Jurkat, Clone E6-1 (cell line): ENCODE measurements around the gene TIE1.

Experiments
- DNase-seq: peaks from one replicate; pipeline ENCODE4 v3.0.0-alpha.2; 2011; ENCODE audit warnings: low read depth, low spot score
- H3K4me3 ChIP-seq: 2 replicates; pipeline ENCODE4 v1.5.1; 2011; ENCODE audit warnings: mild to moderate bottlenecking, low read length, control low read depth, moderate library complexity

The TIE1 gene

DNA sequence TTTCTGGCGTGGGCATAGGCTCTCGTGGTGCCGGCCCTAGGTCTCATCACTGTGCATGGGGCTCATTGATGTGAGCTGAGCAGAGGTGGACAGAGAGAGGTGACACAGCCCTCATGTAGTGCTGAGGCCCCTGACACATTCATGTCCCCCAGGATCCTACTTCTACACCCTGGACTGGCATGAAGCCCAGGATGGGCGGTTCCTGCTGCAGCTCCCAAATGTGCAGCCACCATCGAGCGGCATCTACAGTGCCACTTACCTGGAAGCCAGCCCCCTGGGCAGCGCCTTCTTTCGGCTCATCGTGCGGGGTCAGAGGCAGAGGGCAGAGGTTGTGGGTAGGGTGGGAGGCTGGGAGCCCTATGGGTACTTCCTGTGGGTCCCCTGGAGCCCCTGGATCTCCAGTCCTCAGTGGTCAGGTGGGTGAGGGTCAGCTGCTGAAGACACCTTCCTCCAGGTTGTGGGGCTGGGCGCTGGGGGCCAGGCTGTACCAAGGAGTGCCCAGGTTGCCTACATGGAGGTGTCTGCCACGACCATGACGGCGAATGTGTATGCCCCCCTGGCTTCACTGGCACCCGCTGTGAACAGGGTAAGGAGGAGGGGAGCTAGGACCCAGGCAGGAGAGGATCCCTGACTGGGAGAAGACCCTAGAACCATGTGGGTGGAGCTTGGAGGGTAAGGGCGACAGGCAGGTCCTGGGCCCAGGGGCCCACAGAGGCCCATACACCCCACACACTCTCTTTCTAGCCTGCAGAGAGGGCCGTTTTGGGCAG lies 6.1 kb downstream of the TIE1 start:
- no peak for DNase-seq
- H3K4me3 ChIP-seq: no peak overlapping the region

DNA sequence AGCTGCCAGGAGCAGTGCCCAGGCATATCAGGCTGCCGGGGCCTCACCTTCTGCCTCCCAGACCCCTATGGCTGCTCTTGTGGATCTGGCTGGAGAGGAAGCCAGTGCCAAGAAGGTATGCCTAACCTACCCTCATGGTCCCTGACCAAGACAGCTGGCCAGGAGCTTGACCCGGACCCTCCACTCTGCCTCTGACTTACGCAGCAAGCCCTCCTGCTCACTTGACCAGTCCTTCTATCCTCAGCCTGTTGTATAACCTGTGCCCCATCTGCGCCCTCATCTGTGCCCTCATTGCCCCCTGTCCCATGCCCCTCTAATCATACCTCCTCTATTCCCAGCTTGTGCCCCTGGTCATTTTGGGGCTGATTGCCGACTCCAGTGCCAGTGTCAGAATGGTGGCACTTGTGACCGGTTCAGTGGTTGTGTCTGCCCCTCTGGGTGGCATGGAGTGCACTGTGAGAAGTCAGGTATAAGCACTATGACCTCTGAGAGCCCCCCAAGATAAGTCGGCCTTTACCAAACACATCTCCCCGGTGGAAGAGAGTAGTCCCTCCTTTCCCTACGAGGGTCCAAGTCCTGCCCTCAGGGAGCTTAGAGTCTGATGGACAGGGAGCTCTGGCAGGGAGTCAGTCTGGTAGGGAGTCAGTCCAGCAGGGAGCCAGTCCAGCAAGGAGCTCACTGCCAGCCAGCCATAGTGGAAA lies 6.8 kb downstream of the TIE1 start:
- H3K4me3 ChIP-seq: no peak overlapping the region
- no peak for DNase-seq

DNA sequence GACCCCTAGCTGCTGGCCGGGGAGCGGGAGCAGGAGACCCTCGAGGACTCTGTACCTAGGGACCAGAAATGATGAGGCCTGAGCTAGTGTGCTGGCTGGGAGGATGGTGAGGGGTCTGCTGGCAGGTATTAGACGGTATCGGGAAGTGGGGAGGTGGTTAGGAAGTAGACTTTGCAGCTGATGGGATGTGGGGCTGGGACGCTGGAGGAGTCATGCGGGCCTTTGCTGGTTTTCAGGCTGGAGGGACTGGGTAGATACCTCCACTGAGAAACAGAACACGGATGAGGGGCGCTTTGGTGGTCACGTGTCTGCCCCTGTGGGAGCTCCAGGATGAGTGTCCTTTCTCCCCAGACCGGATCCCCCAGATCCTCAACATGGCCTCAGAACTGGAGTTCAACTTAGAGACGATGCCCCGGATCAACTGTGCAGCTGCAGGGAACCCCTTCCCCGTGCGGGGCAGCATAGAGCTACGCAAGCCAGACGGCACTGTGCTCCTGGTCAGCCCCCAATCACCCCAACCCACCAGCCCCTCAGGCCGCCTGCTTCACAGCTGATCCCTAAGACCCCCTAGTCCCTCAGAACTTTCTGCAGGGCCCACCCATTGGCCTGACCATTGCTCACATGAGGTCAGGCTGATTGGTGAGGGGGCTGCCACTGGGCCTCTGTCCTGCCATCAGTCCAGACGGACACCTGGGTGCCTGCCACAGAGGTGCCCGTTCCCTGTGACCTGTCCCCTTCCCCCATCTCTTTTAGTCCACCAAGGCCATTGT lies 8.0 kb downstream of the TIE1 start:
- no peak for DNase-seq
- H3K4me3 ChIP-seq: no peak overlapping the region

DNA sequence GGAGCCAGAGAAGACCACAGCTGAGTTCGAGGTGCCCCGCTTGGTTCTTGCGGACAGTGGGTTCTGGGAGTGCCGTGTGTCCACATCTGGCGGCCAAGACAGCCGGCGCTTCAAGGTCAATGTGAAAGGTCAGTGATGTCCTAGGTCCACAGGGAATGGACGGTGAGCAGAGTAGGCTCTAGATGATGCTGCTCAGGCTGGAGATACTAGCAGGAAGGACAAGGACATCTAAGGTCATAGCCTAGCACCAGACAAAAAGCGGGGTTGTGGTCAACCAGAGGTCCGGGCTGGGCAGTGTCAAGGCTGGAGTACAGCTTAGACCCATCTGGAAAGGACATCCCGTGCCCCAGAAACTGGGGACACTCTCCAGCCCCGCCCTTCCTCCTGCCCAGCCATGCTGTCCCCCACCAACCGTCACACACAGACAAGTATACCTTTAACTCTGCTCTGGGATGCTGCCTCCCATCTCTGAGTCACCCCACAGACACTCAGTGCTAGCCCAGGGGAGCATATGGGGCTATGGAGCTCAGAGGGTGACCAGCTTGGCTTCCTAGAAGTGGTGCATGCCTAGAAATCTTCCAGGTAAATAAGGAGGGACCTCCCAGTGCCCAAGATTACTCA lies 8.7 kb downstream of the TIE1 start:
- no peak for DNase-seq

DNA sequence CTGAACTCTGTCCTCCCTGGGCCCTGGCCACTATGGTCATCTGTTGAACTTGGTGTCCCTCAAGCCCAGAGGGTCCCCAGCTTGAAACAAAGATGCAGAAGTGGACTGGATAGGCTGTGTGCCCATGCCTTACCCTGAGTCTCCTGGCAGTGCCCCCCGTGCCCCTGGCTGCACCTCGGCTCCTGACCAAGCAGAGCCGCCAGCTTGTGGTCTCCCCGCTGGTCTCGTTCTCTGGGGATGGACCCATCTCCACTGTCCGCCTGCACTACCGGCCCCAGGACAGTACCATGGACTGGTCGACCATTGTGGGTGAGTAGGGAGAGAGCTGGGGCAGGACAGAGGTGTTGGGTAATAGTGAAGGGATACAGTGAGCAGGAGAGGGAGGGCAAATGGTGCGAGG lies 10.7 kb downstream of the TIE1 start:
- DNase-seq: no peak
- H3K4me3 ChIP-seq: no peak overlapping the region

More for the DNA sequence above, 8.7 kb downstream of the TIE1 start:
- no peak overlapping the region for H3K4me3 ChIP-seq

DNA sequence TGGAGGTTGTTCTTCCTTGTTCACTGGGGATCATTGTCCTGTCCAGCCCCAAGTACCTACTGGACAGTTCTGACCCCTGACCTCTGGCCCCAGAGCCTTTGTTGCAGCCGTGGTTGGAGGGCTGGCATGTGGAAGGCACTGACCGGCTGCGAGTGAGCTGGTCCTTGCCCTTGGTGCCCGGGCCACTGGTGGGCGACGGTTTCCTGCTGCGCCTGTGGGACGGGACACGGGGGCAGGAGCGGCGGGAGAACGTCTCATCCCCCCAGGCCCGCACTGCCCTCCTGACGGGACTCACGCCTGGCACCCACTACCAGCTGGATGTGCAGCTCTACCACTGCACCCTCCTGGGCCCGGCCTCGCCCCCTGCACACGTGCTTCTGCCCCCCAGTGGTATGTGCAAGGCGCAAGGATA lies 11.4 kb downstream of the TIE1 start:
- H3K4me3 ChIP-seq: no peak overlapping the region
- DNase-seq: no peak

DNA sequence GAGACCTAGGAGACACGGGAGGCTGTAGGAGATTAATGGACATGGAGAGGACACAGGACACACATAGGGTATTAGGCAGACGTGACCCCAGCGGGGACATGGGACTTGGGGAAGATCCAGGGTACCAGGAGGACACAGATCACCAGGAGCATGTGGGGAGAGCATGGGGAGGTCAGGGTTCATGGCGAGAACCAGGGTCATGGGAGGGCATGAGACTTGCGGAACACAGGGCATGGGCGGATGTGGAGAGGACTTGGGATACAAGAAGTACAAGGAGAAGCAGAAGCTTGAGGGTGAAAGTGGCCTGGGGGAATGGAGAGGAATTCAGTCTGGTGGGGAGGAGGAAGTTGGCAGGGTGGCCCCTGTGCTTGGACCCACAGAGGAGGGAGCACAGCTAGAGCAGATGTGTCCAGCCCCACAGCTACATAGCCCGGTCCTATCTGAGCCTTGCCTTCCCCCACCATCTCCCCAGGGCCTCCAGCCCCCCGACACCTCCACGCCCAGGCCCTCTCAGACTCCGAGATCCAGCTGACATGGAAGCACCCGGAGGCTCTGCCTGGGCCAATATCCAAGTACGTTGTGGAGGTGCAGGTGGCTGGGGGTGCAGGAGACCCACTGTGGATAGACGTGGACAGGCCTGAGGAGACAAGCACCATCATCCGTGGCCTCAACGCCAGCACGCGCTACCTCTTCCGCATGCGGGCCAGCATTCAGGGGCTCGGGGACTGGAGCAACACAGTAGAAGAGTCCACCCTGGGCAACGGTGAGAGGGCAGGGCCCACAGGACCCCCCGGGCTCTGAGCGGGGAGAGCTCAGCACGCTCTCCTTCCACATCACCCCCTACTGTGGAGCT lies 12.1 kb downstream of the TIE1 start:
- H3K4me3 ChIP-seq: no peak overlapping the region
- no peak for DNase-seq

DNA sequence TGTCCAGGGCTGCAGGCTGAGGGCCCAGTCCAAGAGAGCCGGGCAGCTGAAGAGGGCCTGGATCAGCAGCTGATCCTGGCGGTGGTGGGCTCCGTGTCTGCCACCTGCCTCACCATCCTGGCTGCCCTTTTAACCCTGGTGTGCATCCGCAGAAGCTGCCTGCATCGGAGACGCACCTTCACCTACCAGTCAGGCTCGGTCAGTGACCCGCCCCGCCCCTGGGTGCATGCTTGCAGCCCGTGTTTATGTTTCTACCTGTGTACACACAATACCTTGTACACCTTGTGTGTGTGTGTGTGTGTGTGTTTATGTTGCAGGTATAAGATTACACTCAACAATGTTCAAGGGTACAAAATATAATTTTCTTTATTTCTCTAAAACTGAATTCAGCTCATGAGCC lies 13.0 kb downstream of the TIE1 start:
- H3K4me3 ChIP-seq: no peak overlapping the region
- no peak for DNase-seq

DNA sequence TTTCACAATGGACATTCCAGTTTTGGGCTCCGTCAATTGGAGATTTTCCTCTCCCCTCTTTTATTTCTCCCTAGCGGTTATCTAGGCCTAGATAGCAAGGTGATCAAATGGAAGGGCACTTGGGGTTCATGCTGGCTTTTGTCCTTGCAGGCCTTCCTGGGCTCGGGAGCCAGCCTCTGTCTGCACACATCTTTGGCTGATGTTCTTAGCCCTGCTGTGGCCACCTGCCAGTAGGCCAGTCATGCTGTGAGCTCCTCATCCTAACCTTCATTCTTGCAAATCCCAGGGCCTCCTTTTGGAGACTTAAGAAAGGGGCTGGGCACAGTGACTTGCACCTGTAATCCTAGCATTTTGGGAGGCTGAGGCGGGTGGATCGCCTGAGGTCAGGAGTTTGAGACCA lies 13.5 kb downstream of the TIE1 start:
- DNase-seq: no peak
- H3K4me3 ChIP-seq: no peak overlapping the region

DNA sequence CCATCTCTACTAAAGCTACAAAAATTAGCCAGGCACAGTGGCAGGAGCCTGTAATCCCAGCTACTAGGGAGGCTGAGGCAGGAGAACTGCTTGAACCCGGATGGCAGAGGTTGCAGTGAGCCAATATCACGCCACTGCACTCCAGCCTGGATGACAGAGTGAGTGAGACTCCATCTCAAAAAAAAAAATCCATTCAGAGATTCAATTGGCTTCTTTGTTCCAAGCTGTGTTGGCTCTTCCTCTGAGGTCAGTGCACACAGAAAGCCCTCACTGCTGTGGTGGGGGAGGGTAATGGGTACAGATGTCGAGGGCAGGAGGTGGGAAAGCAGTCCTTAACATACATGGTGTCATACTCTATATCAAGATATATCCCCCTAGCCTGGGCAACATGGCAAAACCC lies 14.7 kb downstream of the TIE1 start:
- no peak for DNase-seq
- H3K4me3 ChIP-seq: no peak overlapping the region

DNA sequence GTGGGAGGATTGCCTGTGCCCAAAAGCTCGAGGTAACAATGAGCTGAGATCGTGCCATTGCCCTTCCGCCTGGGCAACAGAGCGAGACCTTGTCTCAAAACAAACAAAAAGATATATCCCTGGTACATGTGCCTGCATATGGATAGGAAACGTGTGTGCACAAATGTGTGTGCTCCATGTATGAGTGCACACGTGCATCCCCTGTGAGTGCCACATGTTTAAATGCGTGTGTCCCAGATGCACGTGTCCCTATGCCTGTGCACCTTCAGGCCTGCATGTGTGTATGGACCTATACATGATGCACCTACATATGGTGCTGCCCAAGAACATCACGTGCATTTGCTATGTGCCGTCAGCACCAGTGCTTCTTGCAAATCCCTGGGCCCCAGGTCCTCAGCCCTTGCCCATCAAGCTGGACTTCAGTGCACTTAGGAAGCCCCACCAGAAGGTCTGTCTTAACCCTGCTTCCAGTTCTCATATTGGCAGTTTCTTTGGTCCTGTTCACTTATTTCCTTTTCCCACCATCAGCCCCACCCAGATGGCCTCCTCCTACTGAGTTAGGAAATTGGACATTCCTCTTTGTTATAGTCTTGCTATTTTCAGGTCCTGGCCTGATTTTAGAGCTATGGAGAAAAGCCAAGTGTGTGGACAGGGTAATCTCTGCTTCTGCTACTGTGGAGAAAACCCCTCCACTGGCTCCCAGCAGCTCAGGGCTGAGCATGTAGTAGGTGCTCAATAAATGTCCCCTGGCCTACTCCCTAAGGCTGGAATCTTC lies 15.4 kb downstream of the TIE1 start:
- no peak for DNase-seq
- H3K4me3 ChIP-seq: no peak overlapping the region

DNA sequence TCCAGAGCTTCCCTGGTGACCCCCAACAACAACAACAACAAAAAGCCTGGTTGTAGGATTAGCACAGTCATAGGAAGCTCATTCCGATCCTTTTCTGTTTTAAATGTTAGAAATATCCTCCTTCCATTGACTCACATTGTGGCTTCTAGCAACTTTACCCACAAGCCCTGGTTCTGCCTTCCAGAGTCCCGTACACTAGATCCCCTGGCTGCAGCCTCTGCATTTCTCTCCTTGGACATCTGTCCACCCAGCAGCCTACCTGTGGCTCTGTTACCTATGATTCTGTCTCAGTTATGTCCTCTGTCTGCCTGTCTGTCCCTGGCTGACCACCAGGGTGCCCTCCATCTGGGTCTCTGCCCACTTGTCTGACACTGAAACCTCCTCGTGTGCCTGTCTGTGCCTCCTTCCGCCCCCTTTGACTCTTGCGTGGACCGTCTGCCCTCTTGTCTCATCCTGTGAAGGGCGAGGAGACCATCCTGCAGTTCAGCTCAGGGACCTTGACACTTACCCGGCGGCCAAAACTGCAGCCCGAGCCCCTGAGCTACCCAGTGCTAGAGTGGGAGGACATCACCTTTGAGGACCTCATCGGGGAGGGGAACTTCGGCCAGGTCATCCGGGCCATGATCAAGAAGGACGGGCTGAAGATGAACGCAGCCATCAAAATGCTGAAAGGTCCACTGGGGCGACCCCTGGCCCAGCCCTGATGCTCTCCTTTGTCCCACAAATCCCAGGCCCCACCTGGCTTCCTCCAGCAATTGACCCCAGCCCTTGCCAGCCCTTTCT lies 16.1 kb downstream of the TIE1 start:
- DNase-seq: no peak
- H3K4me3 ChIP-seq: no peak overlapping the region

DNA sequence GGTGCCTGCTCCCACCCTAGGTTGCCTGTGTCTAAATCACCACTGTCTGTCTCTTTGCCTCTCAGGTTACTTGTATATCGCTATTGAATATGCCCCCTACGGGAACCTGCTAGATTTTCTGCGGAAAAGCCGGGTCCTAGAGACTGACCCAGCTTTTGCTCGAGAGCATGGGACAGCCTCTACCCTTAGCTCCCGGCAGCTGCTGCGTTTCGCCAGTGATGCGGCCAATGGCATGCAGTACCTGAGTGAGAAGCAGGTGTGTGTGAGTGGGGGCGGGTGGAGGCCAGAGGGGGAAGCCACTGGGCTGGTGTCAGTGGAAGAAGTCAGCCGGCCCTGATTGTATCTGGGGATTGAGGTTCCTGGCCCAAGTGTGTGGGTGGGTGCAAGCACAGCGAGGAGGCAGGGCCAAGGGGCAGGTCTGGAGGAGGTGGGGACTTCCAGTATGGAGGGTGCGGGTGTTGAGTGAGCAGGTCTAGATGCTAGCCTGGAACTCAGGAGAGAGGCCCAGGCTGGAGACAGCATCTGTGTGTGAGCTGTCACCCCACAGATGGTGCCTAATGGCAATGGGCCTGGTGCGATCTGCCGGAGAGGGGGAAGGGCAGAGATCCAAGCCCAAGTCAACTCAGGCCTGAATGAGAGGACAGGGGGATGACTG lies 17.2 kb downstream of the TIE1 start:
- no peak for DNase-seq
- H3K4me3 ChIP-seq: no peak overlapping the region

DNA sequence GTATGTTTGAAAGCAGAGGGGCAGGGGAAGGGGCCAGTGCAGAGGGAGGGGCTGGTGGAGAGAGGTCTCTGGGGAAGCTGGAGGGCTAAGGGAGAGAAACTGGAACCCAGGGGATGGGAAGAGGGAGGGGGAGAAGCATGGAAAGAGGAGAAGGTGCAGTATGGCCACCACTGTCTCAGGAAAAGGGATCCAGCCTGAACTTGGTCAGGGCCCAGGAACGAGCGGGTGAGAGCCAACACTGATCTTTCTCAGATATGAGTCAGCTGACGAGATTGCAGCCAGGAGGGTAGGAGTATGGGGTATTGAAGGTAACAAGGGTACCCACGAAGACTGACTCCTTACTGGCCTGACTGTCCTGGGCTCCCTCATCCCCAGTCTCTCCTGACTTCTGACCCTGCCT lies 18.0 kb downstream of the TIE1 start:
- DNase-seq: no peak

DNA sequence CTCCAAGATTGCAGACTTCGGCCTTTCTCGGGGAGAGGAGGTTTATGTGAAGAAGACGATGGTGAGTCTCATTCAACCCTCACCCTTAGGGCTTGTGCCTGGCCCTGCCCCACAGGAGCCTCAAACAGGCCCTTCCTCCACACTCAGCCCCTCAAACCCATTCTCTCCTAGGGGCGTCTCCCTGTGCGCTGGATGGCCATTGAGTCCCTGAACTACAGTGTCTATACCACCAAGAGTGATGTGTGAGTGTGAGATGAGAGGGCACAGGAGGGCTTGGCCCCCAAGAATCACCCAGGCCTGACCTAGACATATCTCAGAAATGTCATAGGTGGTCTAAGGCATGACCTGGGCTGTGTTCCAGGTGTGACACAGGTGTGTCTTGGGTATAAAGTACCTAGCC lies 18.5 kb downstream of the TIE1 start:
- no peak overlapping the region for H3K4me3 ChIP-seq
- DNase-seq: no peak

More for the DNA sequence above, 18.0 kb downstream of the TIE1 start:
- H3K4me3 ChIP-seq: no peak overlapping the region

DNA sequence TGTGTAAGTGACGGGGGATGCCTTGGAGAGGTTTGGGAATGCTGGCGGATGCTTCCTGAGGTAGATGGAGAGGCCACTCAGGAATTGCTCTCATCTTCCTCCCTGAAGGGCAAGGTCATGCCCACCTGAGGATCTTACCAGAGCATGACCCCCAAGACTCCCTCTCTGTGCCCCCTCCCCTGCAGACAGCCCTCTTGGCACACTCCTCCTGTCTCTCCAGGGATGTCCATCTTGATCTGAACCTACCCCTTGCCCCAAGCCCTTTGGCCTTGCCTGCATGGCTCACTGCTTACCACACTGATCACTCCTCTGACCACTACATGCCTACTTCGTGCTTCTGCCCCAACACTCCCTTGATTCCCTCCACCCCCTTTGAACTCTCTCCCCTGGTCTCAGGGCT lies 19.0 kb downstream of the TIE1 start:
- no peak for DNase-seq
- H3K4me3 ChIP-seq: no peak overlapping the region

DNA sequence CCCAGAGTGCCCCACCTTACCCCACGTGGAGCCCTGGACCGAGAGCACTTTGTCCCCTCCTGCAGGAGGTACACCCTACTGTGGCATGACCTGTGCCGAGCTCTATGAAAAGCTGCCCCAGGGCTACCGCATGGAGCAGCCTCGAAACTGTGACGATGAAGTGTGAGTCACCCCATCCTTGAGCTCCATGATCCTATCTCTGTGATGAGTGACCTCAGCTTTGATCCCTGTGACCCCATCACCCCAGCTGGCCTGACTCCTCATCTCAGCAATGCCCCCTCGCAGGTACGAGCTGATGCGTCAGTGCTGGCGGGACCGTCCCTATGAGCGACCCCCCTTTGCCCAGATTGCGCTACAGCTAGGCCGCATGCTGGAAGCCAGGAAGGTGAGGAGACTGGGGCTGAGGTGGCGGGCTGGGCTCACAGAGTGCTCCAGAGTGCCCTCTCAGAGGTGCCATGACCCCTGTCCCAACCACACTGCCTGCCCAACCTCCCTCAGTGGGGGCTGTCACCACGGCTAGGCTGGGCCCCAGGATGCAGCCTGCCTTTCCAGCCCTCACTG lies 20.6 kb downstream of the TIE1 start:
- DNase-seq: no peak
- H3K4me3 ChIP-seq: no peak overlapping the region
